NCI-H524 (cell line): ENCODE measurements around the gene HELZ.

Experiments used
- DNase-seq, 2 experiments: peaks; one replicate each; lab custom pipeline; 2025; lab: John Stamatoyannopoulos, UW

The HELZ gene

GRCh38 chr17:67194134-67194533, 50.9 kb downstream of the HELZ start:
- DNase-seq = no peak

GRCh38 chr17:67187927-67188326, 57.1 kb downstream of the HELZ start:
- no peak for DNase-seq

- no peak for DNase-seq
Measured at GRCh38 chr17:67186782-67187181, 58.2 kb downstream of the HELZ start.

GRCh38 chr17:67183531-67183930, 61.5 kb downstream of the HELZ start:
- DNase-seq = no peak

- no peak for DNase-seq
Measured at GRCh38 chr17:67181825-67182224, 63.2 kb downstream of the HELZ start.

- no peak for DNase-seq
Measured at GRCh38 chr17:67180275-67180674, 64.7 kb downstream of the HELZ start.

GRCh38 chr17:67178555-67178954, 66.4 kb downstream of the HELZ start:
- no peak for DNase-seq

- DNase-seq = no peak
Measured at GRCh38 chr17:67177732-67178131, 67.3 kb downstream of the HELZ start.

- no peak for DNase-seq
Measured at GRCh38 chr17:67174190-67174589, 70.8 kb downstream of the HELZ start.

- no peak for DNase-seq
Measured at GRCh38 chr17:67171560-67171959, 73.4 kb downstream of the HELZ start.

- DNase-seq = no peak
Measured at GRCh38 chr17:67168496-67168895, 76.5 kb downstream of the HELZ start.

- no peak for DNase-seq
Measured at GRCh38 chr17:67165201-67165600, 79.8 kb downstream of the HELZ start.

GRCh38 chr17:67164302-67164701, 80.7 kb downstream of the HELZ start:
- no peak for DNase-seq

- no peak for DNase-seq
Measured at GRCh38 chr17:67162771-67163170, 82.2 kb downstream of the HELZ start.

GRCh38 chr17:67161573-67161972, 83.4 kb downstream of the HELZ start:
- peak in 1 of 2 experiments; percentile 55 for DNase-seq

GRCh38 chr17:67160791-67161190, 84.2 kb downstream of the HELZ start:
- DNase-seq = peak in 1 of 2 experiments; percentile 43

GRCh38 chr17:67157732-67158639, 87.0 kb downstream of the HELZ start:
- peak; percentile 31 to 67 for DNase-seq

GRCh38 chr17:67156269-67157199, 88.5 kb downstream of the HELZ start:
- DNase-seq = no peak

- no peak for DNase-seq
Measured at GRCh38 chr17:67152824-67153223, 92.2 kb downstream of the HELZ start.

GRCh38 chr17:67151717-67152116, 93.3 kb downstream of the HELZ start:
- DNase-seq = no peak

- DNase-seq = no peak
Measured at GRCh38 chr17:67150826-67151225, 94.2 kb downstream of the HELZ start.

- DNase-seq = no peak
Measured at GRCh38 chr17:67148352-67148751, 96.6 kb downstream of the HELZ start.
